Breast epithelium (tissue), 3 donors: ENCODE measurements around the gene SORT1.

Experiments
- POLR2AphosphoS5 ChIP-seq, 3 donors: sonication (generic); formaldehyde crosslinking; IDR thresholded peaks; one replicate each; pipeline ENCODE4 v1.6.1; 2017; ENCODE audit warnings: antibody characterized with exemption in 3 of 3
- TF ChIP-seq, protein P1 (sequence below), 3 donors: fragments of 450-650 bp; IDR thresholded peaks; one replicate each; pipeline ENCODE4 v1.5.1; 2016 to 2017; ENCODE audit warnings: antibody characterized with exemption in 3 of 3, mild to moderate bottlenecking in 3 of 3, moderate library complexity in 3 of 3

DNA sequence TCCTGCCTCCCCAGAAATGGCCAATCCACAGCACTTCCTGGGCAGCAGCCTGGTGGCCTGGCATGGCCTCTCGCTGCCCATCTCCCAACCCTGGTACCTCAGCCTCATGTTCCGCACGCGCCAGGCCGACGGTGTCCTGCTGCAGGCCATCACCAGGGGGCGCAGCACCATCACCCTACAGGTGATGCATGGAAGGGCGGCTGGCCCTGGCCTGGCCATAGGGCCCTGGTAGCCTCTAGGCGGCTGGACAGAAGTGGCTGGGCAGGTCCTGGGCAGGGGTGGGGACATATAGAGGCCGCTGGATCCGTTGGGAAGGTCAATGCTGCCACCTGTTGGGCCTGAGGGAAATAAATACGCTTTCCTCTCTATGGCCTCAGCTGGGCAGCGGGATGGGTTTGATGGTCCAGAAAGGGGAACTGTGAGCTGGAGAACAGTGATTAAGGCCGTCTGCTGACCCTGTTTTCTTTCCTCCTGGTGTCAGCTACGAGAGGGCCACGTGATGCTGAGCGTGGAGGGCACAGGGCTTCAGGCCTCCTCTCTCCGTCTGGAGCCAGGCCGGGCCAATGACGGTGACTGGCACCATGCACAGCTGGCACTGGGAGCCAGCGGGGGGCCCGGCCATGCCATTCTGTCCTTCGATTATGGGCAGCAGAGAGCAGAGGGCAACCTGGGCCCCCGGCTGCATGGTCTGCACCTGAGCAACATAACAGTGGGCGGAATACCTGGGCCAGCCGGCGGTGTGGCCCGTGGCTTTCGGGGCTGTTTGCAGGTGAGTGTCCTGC is 133.9 kb downstream of the SORT1 start:
- peak; percentile 63 to 81 (median 73) for TF ChIP-seq POLR2AphosphoS5 (IDR thresholded peaks at IDR 0.05)
- TF ChIP-seq, protein P1, sequence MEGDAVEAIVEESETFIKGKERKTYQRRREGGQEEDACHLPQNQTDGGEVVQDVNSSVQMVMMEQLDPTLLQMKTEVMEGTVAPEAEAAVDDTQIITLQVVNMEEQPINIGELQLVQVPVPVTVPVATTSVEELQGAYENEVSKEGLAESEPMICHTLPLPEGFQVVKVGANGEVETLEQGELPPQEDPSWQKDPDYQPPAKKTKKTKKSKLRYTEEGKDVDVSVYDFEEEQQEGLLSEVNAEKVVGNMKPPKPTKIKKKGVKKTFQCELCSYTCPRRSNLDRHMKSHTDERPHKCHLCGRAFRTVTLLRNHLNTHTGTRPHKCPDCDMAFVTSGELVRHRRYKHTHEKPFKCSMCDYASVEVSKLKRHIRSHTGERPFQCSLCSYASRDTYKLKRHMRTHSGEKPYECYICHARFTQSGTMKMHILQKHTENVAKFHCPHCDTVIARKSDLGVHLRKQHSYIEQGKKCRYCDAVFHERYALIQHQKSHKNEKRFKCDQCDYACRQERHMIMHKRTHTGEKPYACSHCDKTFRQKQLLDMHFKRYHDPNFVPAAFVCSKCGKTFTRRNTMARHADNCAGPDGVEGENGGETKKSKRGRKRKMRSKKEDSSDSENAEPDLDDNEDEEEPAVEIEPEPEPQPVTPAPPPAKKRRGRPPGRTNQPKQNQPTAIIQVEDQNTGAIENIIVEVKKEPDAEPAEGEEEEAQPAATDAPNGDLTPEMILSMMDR (IDR thresholded peaks at IDR 0.05): peak; percentile 100
